PC-3 (cell line): ENCODE results near the gene PCDH9.

Source experiments
- CTCF ChIP-seq: fragments of 300-600 bp; sonication (generic); conservative IDR thresholded peaks from 2 replicates; pipeline ENCODE4 v1.5.1; 2017; ENCODE audit warnings: antibody characterized with exemption, low read depth, mild to moderate bottlenecking, low read length
- EZH2 ChIP-seq: fragments of 300-600 bp; sonication (generic); IDR thresholded peaks from one replicate; pipeline ENCODE4 v1.6.1; 2017; ENCODE audit warnings: antibody characterized with exemption, mild to moderate bottlenecking, low read length; ENCODE audit not compliant: unreplicated experiment

- TF ChIP-seq CTCF = no peak
- TF ChIP-seq EZH2 = no peak
Observed at GRCh38 chr13:67048821-67049150, 181.3 kb downstream of the PCDH9 start.
